Hematopoietic multipotent progenitor cell treated with erythropoietin and hydrocortisone succinate and interleukin-3 and kit ligand, for 8 days (in vitro differentiated cells): ENCODE data around the gene SNRPD2.

ENCODE experiments used
- DNase-seq: peaks from one replicate; pipeline ENCODE4 v3.0.0-alpha.2; 2015

The SNRPD2 gene

DNA sequence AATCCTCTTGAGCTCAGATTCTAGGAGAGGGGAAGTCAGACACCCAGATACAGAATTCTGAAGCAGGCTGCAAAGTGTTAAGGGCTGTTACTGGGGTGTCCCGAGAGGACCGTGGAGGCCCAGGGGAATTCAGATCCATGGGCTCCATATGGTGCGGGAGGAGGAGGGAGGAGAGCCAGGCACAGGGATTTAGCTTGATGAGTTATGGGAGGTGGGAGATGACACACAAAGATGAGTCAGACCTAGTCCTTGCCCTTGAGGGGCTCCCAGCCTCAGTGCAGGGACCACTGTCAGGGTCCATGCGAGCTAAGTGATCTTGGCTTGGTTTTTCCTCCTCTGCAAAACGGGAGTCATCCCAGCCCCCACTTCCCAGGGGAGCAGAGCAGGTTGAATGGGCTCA is 38.1 kb downstream of the SNRPD2 start:
- no peak for DNase-seq

- no peak for DNase-seq
Measured at GRCh38 chr19:45650722-45651121, 41.0 kb downstream of the SNRPD2 start.

DNA sequence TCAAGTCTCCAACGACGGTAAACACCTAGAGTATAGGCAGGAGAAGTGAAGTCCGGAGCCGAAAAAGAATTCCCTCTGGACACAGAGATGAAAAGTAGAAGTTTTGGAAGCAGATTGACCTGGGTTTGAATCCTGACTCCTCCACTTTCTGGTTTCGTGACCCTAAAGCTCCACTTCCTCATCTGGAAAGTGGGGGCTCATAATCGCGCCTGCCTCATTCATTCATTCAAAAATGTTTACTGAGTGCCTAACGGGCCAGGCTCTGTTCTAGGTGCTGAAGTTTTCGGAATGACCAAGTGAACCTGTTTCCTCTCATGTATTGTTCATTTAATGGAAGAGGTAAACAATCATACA is 45.4 kb downstream of the SNRPD2 start:
- DNase-seq: no peak

GRCh38 chr19:45645631-45646344 is 46.0 kb downstream of the SNRPD2 start:
- DNase-seq: peak; percentile 95

DNA sequence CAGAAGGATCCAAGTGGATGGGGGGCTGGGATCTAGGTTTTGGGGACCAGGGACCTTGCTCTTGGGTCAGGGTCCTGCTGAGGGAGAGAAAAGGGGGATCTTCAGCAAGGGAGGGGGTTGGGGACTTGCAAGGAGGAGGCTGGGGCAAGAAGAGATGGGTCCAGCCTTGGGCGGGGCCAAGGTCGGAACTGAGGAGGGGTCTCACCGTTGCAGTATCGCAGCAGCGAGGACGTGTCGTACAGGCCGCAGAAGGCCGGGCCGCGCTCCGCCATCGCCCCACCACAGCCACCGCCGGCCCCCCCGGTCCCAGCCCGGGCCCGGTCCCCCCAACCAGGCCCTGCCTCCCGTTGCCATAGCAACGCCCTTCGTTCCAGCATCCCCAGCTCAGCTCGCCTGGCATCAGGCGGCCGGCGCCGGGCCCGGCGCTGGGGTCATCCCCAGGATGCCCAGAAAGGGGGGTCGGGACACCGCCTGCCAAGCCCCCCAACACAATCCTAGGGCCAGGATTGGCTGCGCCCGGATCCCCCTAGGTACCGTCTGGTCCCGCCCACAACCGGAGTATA is 46.6 kb downstream of the SNRPD2 start:
- no peak for DNase-seq

DNA sequence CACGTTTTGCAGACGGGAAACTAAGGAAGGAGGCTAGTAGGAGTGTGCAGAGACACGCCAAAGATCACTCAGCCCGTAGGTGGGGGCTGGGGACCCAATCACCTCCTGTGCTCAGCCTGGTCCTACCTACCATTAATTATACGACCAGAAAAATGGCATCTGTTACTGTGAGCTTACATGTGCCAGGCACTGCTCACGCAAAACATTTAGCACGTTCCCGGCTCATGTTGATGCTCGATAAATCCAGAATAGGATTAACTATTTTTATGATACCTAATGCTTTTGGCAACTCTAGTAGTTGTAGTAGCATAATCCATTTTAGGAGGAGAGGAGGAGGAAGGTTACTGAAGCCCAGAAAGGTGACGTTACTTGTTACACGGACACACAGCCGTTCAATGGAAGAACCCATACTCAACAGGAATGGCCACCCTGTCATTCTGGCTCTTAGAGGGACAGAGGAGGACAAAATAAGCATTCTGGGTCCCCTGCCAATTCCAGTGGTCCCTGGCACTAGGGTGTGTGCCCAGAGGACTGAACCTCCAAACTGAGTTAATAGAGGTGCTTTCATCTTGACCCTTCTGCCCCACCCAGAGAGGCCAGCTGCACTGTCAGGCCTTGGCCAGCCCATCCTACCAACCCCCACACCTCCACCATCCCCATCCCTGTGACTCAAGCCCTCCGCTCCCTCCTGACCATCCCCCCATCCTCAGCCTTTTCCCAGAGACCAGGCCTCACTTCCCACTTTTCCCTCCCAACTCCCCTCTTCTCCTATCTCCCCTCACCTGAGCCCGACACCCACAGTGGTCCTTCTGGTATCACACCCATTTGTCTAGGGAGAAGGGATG is 47.6 kb downstream of the SNRPD2 start:
- DNase-seq: no peak

GRCh38 chr19:45643024-45643926 is 48.5 kb downstream of the SNRPD2 start:
- DNase-seq: peak; percentile 86

GRCh38 chr19:45641274-45642105 is 50.3 kb downstream of the SNRPD2 start:
- peak; percentile 98 for DNase-seq

GRCh38 chr19:45640849-45641273 is 50.9 kb downstream of the SNRPD2 start:
- DNase-seq: no peak

DNA sequence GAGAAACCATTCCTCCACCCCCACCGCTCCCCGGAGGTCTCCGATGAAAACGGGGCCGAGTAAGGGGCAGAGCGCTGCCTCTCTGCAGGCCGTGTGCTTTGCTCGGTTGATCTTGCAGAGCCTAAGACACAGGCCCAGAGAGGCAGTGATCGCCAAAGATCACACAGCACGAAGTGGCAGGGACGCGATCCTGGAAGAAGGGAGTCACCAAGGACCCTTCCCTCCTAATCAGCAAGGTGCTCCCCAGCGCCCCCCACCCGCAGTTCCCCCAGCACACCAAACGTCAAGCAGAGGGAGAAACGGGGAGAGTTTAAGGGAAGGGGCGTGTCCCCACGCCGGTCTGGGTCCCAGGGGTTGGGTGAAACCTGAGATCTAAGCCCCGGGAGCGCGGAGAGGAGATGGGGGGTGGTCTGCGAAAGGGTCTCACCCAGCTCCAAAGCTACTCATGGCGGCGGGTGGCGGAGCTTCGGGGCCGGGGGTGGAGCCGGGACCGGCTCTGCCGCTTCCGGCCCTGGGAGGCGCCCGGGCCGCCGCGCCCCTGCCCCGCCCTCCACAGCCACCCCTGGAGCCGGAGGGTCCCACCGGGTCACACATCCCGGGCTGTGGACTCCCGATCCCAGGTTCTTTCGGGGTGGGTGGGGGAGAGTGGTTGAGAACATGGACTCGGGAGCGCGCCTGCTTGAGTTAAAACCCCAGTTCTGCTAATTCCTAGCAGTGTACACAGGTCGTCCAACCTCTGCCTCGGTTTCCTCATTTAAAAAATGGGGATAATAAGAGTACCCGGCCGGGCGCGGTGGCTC is 52.6 kb downstream of the SNRPD2 start, which contains the start of gene EML2:
Gene EML2 (minus strand): TSS at position 468 of the 800 bp plus-strand sequence. CDS start 21 bp downstream, at position 447.
- DNase-seq: peak; percentile 43

DNA sequence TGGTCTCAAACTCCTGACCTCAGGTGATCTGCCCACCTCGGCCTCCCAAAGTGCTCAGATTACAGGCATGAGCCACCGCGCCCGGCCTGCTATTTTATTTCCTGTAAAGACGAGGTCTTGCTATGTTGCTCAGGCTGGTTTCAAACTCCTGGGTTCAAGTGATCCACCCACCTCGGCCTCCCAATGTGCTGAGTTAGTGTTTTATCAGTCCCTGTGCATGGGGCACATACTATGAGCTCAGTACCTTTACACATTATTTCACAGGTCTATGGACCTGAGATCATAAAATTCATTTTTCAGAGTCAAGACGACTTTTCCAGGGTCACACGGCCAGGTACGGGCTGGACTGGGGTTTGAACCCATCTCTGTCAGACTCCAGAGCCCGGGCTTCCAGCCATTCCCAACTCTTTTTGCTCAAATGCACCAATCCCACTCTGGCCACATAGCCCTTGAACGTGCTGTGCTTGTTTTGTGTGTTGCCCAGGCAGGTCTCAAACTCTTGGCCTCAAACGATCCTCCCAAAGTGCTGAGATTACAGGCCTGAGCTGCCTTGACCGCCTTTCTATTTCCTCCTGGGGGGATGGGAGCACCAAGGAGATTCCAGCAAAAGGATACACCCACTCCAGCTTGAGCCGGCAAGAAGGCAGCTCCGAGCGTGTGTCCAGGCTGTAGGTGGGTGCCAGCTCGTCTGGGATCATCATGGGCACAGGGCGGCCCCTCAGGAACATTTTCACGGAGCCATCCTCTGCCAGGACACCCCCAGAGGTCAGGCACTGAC is 53.7 kb downstream of the SNRPD2 start:
- DNase-seq: no peak
